HAP-1 (cell line): ENCODE data around the gene FBXO2.
"Not testable (repeated sequence)": the region's sequence is repeated elsewhere in the genome, so short reads cannot be mapped to it uniquely, and the experiment has no call there.

ENCODE experiments used
- DNase-seq, 2 experiments: peaks; one replicate each; pipeline ENCODE4 v3.0.0-alpha.2; 2016 to 2020; ENCODE audit warnings: low spot score in 2 of 2
- H3K27me3 ChIP-seq: fragments of 250-450 bp; sonication (Bioruptor Pico); 2 replicates; pipeline ENCODE4 v1.5.1; 2020; ENCODE audit warnings: low read depth, mild to moderate bottlenecking, moderate library complexity
- H3K36me3 ChIP-seq: fragments of 250-450 bp; sonication (Bioruptor Pico); replicated peaks from 2 replicates; pipeline ENCODE4 v1.5.1; 2020; ENCODE audit warnings: mild to moderate bottlenecking
- H3K4me1 ChIP-seq: fragments of 250-450 bp; sonication (Bioruptor Pico); 2 replicates; pipeline ENCODE4 v1.5.1; 2020; ENCODE audit warnings: mild to moderate bottlenecking
- H3K4me3 ChIP-seq: fragments of 250-450 bp; sonication (Bioruptor Pico); 2 replicates; pipeline ENCODE4 v1.5.1; 2020; ENCODE audit warnings: mild to moderate bottlenecking, moderate library complexity
- H3K9me3 ChIP-seq: fragments of 250-450 bp; sonication (Bioruptor Pico); 2 replicates; pipeline ENCODE4 v1.5.1; 2020; ENCODE audit warnings: mild to moderate bottlenecking, moderate library complexity
- in situ Hi-C: fragments of 300-500 bp; cut with MboI; formaldehyde crosslinking; loops from 3 replicates; pipeline ENCODE4 v1.14.3; 2020; ENCODE audit warnings: low sequenced_read_pairs, inconsistent platforms, mixed read lengths

The FBXO2 gene

DNA sequence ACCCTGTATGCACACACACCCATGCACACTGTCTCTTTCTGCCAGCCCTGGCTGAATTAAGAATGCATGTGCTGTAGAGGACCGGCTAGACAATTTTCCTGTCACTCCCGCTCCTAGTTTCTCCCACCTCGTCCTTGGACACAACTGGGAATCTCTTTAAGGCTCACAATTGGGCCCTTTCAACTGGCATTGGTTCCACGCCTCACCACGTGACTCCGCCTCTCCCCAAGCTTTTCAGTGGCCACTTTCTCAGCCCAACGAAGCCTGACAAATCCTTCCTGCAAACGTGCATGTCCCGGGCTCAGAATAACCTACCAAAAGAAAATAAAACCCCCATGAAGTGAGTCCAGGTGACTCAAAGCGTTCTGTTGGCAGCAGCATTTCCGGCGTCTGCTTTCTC is 33.8 kb downstream of the FBXO2 start:
- DNase-seq = no peak
- H3K4me3 ChIP-seq = no peak overlapping the region
- H3K36me3 ChIP-seq = no peaks in the 10 kb centered on the region
- no peaks in the 10 kb centered on the region for H3K4me1 ChIP-seq
- H3K9me3 ChIP-seq = no peaks in the 10 kb centered on the region
- in situ Hi-C loops = no loop called here
- H3K27me3 ChIP-seq = peaks cover 6% of the 10 kb centered on the region; the same call in 1 of the 2 replicates

DNA sequence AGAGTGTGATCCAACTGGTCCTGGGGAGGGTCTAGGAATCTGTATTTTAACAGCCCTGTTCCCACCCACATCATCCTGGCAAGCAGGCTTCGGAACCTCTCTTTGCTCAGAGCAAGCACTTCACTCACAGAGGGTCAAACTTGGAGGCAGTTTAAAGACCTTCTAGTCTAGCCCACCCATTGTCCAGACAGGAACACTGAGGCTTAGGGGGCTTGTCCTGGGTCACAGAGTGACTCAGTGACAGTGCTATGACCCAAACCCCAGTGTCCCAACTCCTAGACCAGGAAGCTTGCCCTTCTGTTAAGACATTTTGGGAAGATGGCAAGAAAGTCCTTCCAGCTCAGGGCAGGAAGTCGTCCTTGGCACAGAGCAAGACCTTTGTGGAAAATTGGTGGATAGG is 36.5 kb downstream of the FBXO2 start:
- no peak for DNase-seq
- no peaks in the 10 kb centered on the region for H3K4me1 ChIP-seq
- no peaks in the 10 kb centered on the region for H3K36me3 ChIP-seq
- in situ Hi-C loops = no loop called here
- H3K4me3 ChIP-seq = no peak overlapping the region
- peaks cover 7% of the 10 kb centered on the region for H3K27me3 ChIP-seq
- 0 out of 2 replicates have a peak, but pooled peaks cover 2% of the 10 kb centered on the region for H3K9me3 ChIP-seq

DNA sequence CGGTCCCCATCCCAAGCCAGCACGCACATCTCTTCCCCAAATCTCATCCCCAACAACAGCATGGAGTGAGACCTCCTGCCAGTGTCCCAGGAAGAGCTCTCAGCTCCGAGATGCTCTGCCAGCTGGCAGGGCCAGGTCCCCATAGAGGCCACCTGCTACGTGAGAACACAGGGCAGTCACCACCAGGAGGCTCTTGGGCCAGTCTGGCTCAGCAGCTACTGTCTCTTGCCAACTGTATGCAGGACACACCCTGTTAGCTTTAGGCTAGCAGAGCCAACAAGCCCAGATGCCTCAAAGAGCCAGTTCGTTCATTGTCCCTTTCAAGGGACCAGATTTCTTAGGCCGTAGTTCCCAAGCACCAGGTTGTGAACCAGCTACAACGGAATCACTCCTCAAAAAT is 36.9 kb downstream of the FBXO2 start:
- Histone ChIP-seq H3K36me3 (no peaks in the 10 kb centered on the region), H3K4me1 (no peaks in the 10 kb centered on the region), H3K9me3 (0 out of 2 replicates have a peak, but pooled peaks cover 2% of the 10 kb centered on the region), H3K4me3 (no peak overlapping the region), H3K27me3 (peaks cover 7% of the 10 kb centered on the region)
- in situ Hi-C loops = no loop called here
- DNase-seq = no peak

- H3K9me3 ChIP-seq = 0 out of 2 replicates have a peak, but pooled peaks cover 2% of the 10 kb centered on the region
- in situ Hi-C loops = no loop called here
- no peak overlapping the region for H3K4me3 ChIP-seq
- no peaks in the 10 kb centered on the region for H3K36me3 ChIP-seq
- no peaks in the 10 kb centered on the region for H3K4me1 ChIP-seq
- DNase-seq = no peak
- H3K27me3 ChIP-seq = peaks cover 7% of the 10 kb centered on the region
Measured at GRCh38 chr1:11616766-11617165, 37.5 kb downstream of the FBXO2 start.

- Histone ChIP-seq H3K4me1 (no peaks in the 10 kb centered on the region), H3K4me3 (no peak overlapping the region), H3K27me3 (peaks cover 7% of the 10 kb centered on the region), H3K9me3 (0 out of 2 replicates have a peak, but pooled peaks cover 2% of the 10 kb centered on the region), H3K36me3 (no peaks in the 10 kb centered on the region)
- in situ Hi-C loops = no loop called here
- DNase-seq = no peak
Measured at GRCh38 chr1:11615090-11615489, 39.1 kb downstream of the FBXO2 start.

GRCh38 chr1:11613347-11613746 is 40.9 kb downstream of the FBXO2 start:
- no peaks in the 10 kb centered on the region for H3K36me3 ChIP-seq
- no peak overlapping the region for H3K4me3 ChIP-seq
- no peak for DNase-seq
- no peaks in the 10 kb centered on the region for H3K4me1 ChIP-seq
- H3K27me3 ChIP-seq = peaks cover 7% of the 10 kb centered on the region
- in situ Hi-C loops = no loop called here
- 0 out of 2 replicates have a peak, but pooled peaks cover 2% of the 10 kb centered on the region for H3K9me3 ChIP-seq

GRCh38 chr1:11611638-11612327 is 42.4 kb downstream of the FBXO2 start:
- in situ Hi-C loops = no loop called here
- DNase-seq = no peak
- Histone ChIP-seq H3K9me3 (0 out of 2 replicates have a peak, but pooled peaks cover 2% of the 10 kb centered on the region), H3K4me3 (no peak overlapping the region), H3K27me3 (peaks cover 7% of the 10 kb centered on the region), H3K4me1 (no peaks in the 10 kb centered on the region), H3K36me3 (no peaks in the 10 kb centered on the region)

DNA sequence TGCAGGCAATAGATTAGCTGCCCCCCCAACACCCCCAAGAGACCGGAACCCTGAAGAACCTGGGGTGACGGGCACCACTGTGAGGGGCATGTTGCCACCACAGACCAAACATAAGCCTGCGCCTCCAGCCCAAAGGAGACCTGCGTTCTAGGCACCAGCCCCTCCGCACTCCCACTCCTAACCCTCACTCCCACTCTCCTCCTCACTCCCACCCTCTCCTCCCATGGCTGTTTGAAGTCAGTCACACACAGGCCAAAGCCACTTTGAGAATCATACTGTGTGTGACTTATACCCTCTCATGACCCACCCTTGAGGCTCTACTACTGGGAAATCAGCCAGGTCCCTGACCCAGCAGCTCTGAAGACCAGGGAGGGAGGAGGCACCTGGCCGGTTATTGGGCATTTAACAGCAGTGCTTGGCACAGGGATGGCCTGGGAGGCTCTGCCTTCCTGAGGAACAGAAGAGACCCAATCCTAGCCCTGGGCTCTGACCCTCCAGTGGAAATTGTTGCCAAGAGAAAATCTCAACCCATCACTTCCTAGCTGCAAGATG is 43.5 kb downstream of the FBXO2 start:
- DNase-seq = no peak
- in situ Hi-C loops = no loop called here
- 0 out of 2 replicates have a peak, but pooled peaks cover 2% of the 10 kb centered on the region for H3K9me3 ChIP-seq
- no peaks in the 10 kb centered on the region for H3K4me1 ChIP-seq
- H3K4me3 ChIP-seq = no peak overlapping the region
- H3K36me3 ChIP-seq = no peaks in the 10 kb centered on the region
- H3K27me3 ChIP-seq = peaks cover 4% of the 10 kb centered on the region

GRCh38 chr1:11609378-11609777 is 44.9 kb downstream of the FBXO2 start:
- H3K36me3 ChIP-seq, in situ Hi-C loops, H3K9me3 ChIP-seq, H3K4me3 ChIP-seq, DNase-seq, H3K27me3 ChIP-seq, H3K4me1 ChIP-seq: not testable (repeated sequence)

DNA sequence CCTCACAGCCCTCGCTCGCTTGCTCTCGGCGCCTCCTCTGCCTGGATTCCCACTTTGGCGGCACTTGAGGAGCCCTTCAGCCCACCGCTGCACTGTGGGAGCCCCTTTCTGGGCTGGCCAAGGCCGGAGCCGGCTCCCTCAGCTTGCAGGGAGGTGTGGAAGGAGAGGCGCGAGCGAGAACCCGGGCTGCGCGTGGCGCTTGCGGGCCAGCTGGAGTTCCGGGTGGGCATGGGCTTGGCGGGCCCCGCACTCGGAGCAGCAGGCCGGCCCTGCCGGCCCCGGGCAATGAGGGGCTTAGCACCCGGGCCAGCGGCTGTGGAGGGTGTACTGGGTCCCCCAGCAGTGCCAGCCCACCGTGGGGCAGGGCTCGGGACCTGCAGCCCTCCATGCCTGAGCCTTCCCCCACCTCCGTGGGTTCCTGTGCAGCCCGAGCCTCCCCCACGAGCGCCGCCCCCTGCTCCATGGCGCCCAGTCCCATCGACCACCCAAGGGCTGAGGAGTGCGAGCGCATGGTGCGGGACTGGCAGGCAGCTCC is 45.6 kb downstream of the FBXO2 start:
- H3K4me1 ChIP-seq, H3K36me3 ChIP-seq, DNase-seq, H3K27me3 ChIP-seq, H3K9me3 ChIP-seq, H3K4me3 ChIP-seq, in situ Hi-C loops: not testable (repeated sequence)

- Histone ChIP-seq H3K4me3 (no peak overlapping the region), H3K27me3 (peaks cover 3% of the 10 kb centered on the region; the same call in 1 of the 2 replicates), H3K4me1 (no peaks in the 10 kb centered on the region), H3K36me3 (no peaks in the 10 kb centered on the region), H3K9me3 (no peaks in the 10 kb centered on the region)
- in situ Hi-C loops = no loop called here
- DNase-seq = no peak
Measured at GRCh38 chr1:11606775-11607174, 47.5 kb downstream of the FBXO2 start.

DNA sequence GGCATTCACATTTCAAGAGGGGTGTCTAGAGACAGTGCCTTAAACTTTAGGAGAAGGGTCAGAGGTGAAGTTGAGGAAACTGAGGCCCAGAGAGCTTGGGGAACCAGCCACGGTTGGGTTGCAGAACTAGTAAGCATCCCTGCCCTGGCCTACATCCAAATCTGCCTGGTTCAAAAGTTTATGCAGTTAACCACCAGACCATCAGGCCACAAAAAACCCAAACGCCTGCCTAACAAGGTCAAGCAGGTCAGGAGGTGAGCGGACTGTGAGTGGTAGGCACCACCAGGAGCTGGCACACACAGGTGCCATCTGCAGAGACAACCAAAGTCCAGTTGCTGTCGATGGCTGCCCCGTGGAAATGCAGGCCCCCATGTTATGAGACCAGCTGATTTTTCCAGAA is 51.2 kb downstream of the FBXO2 start:
- H3K27me3 ChIP-seq = peaks cover 3% of the 10 kb centered on the region; the same call in 1 of the 2 replicates
- no peaks in the 10 kb centered on the region for H3K4me1 ChIP-seq
- no peak for DNase-seq
- no peak overlapping the region for H3K4me3 ChIP-seq
- H3K36me3 ChIP-seq = no peaks in the 10 kb centered on the region
- in situ Hi-C loops = no loop called here
- H3K9me3 ChIP-seq = no peaks in the 10 kb centered on the region

GRCh38 chr1:11602424-11602823 is 51.8 kb downstream of the FBXO2 start:
- Histone ChIP-seq H3K4me3 (no peak overlapping the region), H3K27me3 (peaks cover 3% of the 10 kb centered on the region; the same call in 1 of the 2 replicates), H3K36me3 (no peaks in the 10 kb centered on the region), H3K4me1 (no peaks in the 10 kb centered on the region), H3K9me3 (no peaks in the 10 kb centered on the region)
- in situ Hi-C loops = no loop called here
- no peak for DNase-seq

DNA sequence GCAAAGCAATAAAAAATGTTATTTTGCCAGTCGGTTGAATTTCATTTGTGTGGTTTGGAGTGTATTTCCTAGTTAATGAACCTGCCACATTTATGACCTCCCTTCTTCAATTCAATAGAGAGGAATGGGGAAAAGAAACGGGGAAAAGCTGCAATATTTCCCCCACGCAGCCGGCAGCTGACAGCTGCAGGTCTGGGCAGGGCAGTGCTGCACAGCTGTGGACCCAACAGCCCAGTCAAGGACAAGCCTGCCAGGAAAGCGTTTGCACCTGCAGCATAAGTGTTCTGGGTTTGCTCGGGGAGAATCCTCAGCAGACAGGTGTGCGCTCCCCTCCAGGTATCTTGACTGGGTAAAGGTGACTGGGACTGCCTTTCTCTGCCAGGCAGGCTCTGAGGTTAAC is 53.4 kb downstream of the FBXO2 start:
- H3K27me3 ChIP-seq = 0 out of 2 replicates have a peak, but pooled peaks cover 3% of the 10 kb centered on the region
- no peak overlapping the region for H3K4me3 ChIP-seq
- DNase-seq = no peak
- H3K4me1 ChIP-seq = no peaks in the 10 kb centered on the region
- in situ Hi-C loops = no loop called here
- no peaks in the 10 kb centered on the region for H3K9me3 ChIP-seq
- no peaks in the 10 kb centered on the region for H3K36me3 ChIP-seq
